H7 (cell line): Measurements from ENCODE around the gene JARID2. TPM values are rescaled to one million over a fixed set of nuclear protein-coding genes. Genes with fewer than 3 reads are reported as not detected.

Source experiments
- DNase-seq: peaks from one replicate; pipeline ENCODE4 v3.0.0; 2012
- H3K27me3 ChIP-seq: 2 replicates; pipeline ENCODE4 v1.6.0; 2011; ENCODE audit warnings: mild to moderate bottlenecking, low read length; ENCODE audit not compliant: control insufficient read depth, insufficient read depth
- H3K36me3 ChIP-seq: replicated peaks from 2 replicates; pipeline ENCODE4 v1.5.1; 2011; ENCODE audit warnings: low read length; ENCODE audit not compliant: control insufficient read depth, insufficient read depth
- H3K4me3 ChIP-seq: 2 replicates; pipeline ENCODE4 v1.5.1; 2011; ENCODE audit warnings: low read depth, mild to moderate bottlenecking, control low read depth, low read length, moderate library complexity; ENCODE audit not compliant: insufficient read depth
- total RNA-seq: library from RNA; depleted of rRNA; stranded (reverse); fragments of >200 nt; shearing (Covaris generic); gene quantifications from 2 replicates; pipeline ENCODE4 v1.2.3, GENCODE V29; 2014

JARID2 gene
- total RNA-seq, 1 experiment from 2014 or later, result 95.2 TPM

- DNase-seq, result no peak
- H3K27me3 ChIP-seq, result no peaks in the 10 kb centered on the region
Observed at GRCh38 chr6:15484140-15484539, 238.3 kb downstream of the JARID2 start.

GRCh38 chr6:15484821-15485220, 239.0 kb downstream of the JARID2 start:
- peaks cover 26% of the 10 kb centered on the region for H3K36me3 ChIP-seq
- H3K4me3 ChIP-seq, result no peak overlapping the region
- no peaks in the 10 kb centered on the region for H3K27me3 ChIP-seq
- DNase-seq, result no peak

More at GRCh38 chr6:15484140-15484539, 238.3 kb downstream of the JARID2 start:
- no peak overlapping the region for H3K4me3 ChIP-seq
- H3K36me3 ChIP-seq, result peaks cover 23% of the 10 kb centered on the region

- Histone ChIP-seq H3K4me3 (no peak overlapping the region), H3K36me3 (peaks cover 26% of the 10 kb centered on the region), H3K27me3 (no peaks in the 10 kb centered on the region)
- no peak for DNase-seq
Observed at GRCh38 chr6:15485936-15486335, 240.1 kb downstream of the JARID2 start.

- Histone ChIP-seq H3K4me3 (no peak overlapping the region), H3K27me3 (no peaks in the 10 kb centered on the region), H3K36me3 (peaks cover 26% of the 10 kb centered on the region)
- peak; percentile 26 for DNase-seq
Observed at GRCh38 chr6:15487262-15487661, 241.4 kb downstream of the JARID2 start.

GRCh38 chr6:15489261-15489962, 243.5 kb downstream of the JARID2 start:
- DNase-seq, result peak; percentile 25
- Histone ChIP-seq H3K27me3 (no peaks in the 10 kb centered on the region), H3K36me3 (peaks cover 29% of the 10 kb centered on the region), H3K4me3 (no peak overlapping the region)

- Histone ChIP-seq H3K36me3 (peaks cover 32% of the 10 kb centered on the region), H3K27me3 (no peaks in the 10 kb centered on the region), H3K4me3 (no peak overlapping the region)
- DNase-seq, result no peak
Observed at GRCh38 chr6:15490242-15491100, 244.6 kb downstream of the JARID2 start.

- peak; percentile 62 for DNase-seq
- Histone ChIP-seq H3K36me3 (peaks cover 38% of the 10 kb centered on the region), H3K4me3 (no peak overlapping the region), H3K27me3 (no peaks in the 10 kb centered on the region)
Observed at GRCh38 chr6:15491255-15491985, 245.6 kb downstream of the JARID2 start.

- no peak overlapping the region for H3K4me3 ChIP-seq
- no peaks in the 10 kb centered on the region for H3K27me3 ChIP-seq
- DNase-seq, result no peak
- peaks cover 39% of the 10 kb centered on the region for H3K36me3 ChIP-seq
Observed at GRCh38 chr6:15491986-15492269, 246.1 kb downstream of the JARID2 start.

- peak; percentile 78 for DNase-seq
- Histone ChIP-seq H3K4me3 (no peak overlapping the region), H3K36me3 (peaks cover 36% of the 10 kb centered on the region), H3K27me3 (no peaks in the 10 kb centered on the region)
Observed at GRCh38 chr6:15493437-15494168, 247.7 kb downstream of the JARID2 start.

- H3K4me3 ChIP-seq, result no peak overlapping the region
- peaks cover 38% of the 10 kb centered on the region for H3K36me3 ChIP-seq
- H3K27me3 ChIP-seq, result no peaks in the 10 kb centered on the region
- DNase-seq, result no peak
Observed at GRCh38 chr6:15495375-15495901, 249.6 kb downstream of the JARID2 start.

- H3K36me3 ChIP-seq, result peaks cover 47% of the 10 kb centered on the region
- peak; percentile 52 for DNase-seq
- no peak overlapping the region for H3K4me3 ChIP-seq
- H3K27me3 ChIP-seq, result no peaks in the 10 kb centered on the region
Observed at GRCh38 chr6:15496345-15497131, 250.7 kb downstream of the JARID2 start.

GRCh38 chr6:15498640-15499039, 252.8 kb downstream of the JARID2 start:
- no peak overlapping the region for H3K4me3 ChIP-seq
- H3K27me3 ChIP-seq, result no peaks in the 10 kb centered on the region
- H3K36me3 ChIP-seq, result peaks cover 62% of the 10 kb centered on the region
- DNase-seq, result peak; percentile 32

- peaks cover 67% of the 10 kb centered on the region for H3K36me3 ChIP-seq
- H3K4me3 ChIP-seq, result no peak overlapping the region
- no peaks in the 10 kb centered on the region for H3K27me3 ChIP-seq
- DNase-seq, result peak; percentile 33
Observed at GRCh38 chr6:15499125-15499524, 253.3 kb downstream of the JARID2 start.
